HG02588 (cell line): ENCODE measurements around the gene PHETA1.

Source experiments
- ATAC-seq: cut with Tn5 transposase; IDR thresholded peaks from one replicate; pipeline ENCODE4 v1.9.1; 2021; ENCODE audit warnings: mild to moderate bottlenecking, moderate library complexity; ENCODE audit not compliant: unreplicated experiment

PHETA1 gene

GRCh38 chr12:111327474-111327873 lies 41.4 kb downstream of the PHETA1 start:
- ATAC-seq, result no peak

GRCh38 chr12:111322336-111323250 lies 46.3 kb downstream of the PHETA1 start:
- no peak for ATAC-seq

GRCh38 chr12:111321317-111321716 lies 47.6 kb downstream of the PHETA1 start:
- ATAC-seq, result no peak

- no peak for ATAC-seq
Observed at GRCh38 chr12:111320258-111321050, 48.4 kb downstream of the PHETA1 start.

GRCh38 chr12:111319600-111320257 lies 49.2 kb downstream of the PHETA1 start:
- no peak for ATAC-seq

- ATAC-seq, result no peak
Observed at GRCh38 chr12:111318450-111318849, 50.4 kb downstream of the PHETA1 start.

GRCh38 chr12:111316671-111317070 lies 52.2 kb downstream of the PHETA1 start:
- ATAC-seq, result no peak

GRCh38 chr12:111314953-111315539 lies 53.8 kb downstream of the PHETA1 start:
- no peak for ATAC-seq

GRCh38 chr12:111313833-111314259 lies 55.0 kb downstream of the PHETA1 start:
- no peak for ATAC-seq

- ATAC-seq, result no peak
Observed at GRCh38 chr12:111312708-111313107, 56.2 kb downstream of the PHETA1 start.

- ATAC-seq, result no peak
Observed at GRCh38 chr12:111312016-111312415, 56.9 kb downstream of the PHETA1 start.

- no peak for ATAC-seq
Observed at GRCh38 chr12:111311011-111311410, 57.9 kb downstream of the PHETA1 start.
